ENCODE measurements around the gene SNX4.

GRCh38 chr3:125525153-125525552, 5.2 kb upstream of the SNX4 start:
- TF ChIP-seq CTCF (IDR thresholded peaks at IDR 0.05) (no peak), POLR2A (IDR thresholded peaks at IDR 0.05) (no peak)

All from sigmoid colon (tissue), 3 donors.